22Rv1 (cell line): ENCODE results near the gene GSTCD.

Experiments used
- CTCF ChIP-seq: fragments of 450-650 bp; IDR thresholded peaks from 2 replicates; pipeline ENCODE4 v1.5.1; 2017; ENCODE audit warnings: mild to moderate bottlenecking
- ZFX ChIP-seq: fragments of 450-650 bp; IDR thresholded peaks from 2 replicates; pipeline ENCODE4 v1.6.1; 2017; ENCODE audit warnings: antibody characterized with exemption, borderline replicate concordance

DNA sequence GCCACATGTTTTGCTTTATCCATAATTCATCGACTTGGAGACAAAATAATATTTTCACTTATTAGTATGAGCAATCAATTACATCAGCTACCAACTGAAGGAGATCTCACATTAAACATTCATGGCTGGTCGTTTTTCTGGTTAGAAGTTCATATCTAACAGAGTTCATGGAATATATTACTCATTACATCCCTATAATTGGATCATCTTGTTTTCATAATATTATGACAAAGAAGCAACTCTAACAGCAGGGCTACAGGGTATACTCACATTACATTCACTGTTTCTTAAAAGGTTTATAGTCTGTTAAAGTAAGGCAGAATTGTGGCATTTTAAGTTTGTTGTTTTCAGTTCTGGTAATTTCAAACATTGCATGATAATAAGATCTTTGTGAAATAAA is 33.0 kb downstream of the GSTCD start:
- TF ChIP-seq CTCF = no peak
- no peak for TF ChIP-seq ZFX
